ENCODE measurements around the gene ZNF580. TPM values are rescaled to one million over a fixed set of nuclear protein-coding genes. Genes with fewer than 3 reads are reported as not detected.

Gene ZNF580
- total RNA-seq, 1 donor from 2014 or later = 10.8 TPM

GRCh38 chr19:55619286-55619685, 21.5 kb upstream of the ZNF580 start:
- DNase-seq (ENCODE audit: low read depth) = no peak
- TF ChIP-seq, protein P1, sequence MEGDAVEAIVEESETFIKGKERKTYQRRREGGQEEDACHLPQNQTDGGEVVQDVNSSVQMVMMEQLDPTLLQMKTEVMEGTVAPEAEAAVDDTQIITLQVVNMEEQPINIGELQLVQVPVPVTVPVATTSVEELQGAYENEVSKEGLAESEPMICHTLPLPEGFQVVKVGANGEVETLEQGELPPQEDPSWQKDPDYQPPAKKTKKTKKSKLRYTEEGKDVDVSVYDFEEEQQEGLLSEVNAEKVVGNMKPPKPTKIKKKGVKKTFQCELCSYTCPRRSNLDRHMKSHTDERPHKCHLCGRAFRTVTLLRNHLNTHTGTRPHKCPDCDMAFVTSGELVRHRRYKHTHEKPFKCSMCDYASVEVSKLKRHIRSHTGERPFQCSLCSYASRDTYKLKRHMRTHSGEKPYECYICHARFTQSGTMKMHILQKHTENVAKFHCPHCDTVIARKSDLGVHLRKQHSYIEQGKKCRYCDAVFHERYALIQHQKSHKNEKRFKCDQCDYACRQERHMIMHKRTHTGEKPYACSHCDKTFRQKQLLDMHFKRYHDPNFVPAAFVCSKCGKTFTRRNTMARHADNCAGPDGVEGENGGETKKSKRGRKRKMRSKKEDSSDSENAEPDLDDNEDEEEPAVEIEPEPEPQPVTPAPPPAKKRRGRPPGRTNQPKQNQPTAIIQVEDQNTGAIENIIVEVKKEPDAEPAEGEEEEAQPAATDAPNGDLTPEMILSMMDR (conservative IDR thresholded peaks at IDR 0.05; ENCODE audit: low read depth, low read length) = no peak
- H3K4me3 ChIP-seq (ENCODE audit: low read depth, low read length) = no peak overlapping the region

- H3K4me3 ChIP-seq (ENCODE audit: low read depth, low read length) = no peak overlapping the region
- DNase-seq (ENCODE audit: low read depth) = no peak
- TF ChIP-seq, protein P1 (conservative IDR thresholded peaks at IDR 0.05; ENCODE audit: low read depth, low read length) = no peak
These were observed 20.2 kb upstream of the ZNF580 start for GRCh38 chr19:55620410-55621204.

- no peak for DNase-seq (ENCODE audit: low read depth)
- TF ChIP-seq, protein P1 (conservative IDR thresholded peaks at IDR 0.05; ENCODE audit: low read depth, low read length) = no peak
- no peak overlapping the region for H3K4me3 ChIP-seq (ENCODE audit: low read depth, low read length)
These were observed 19.6 kb upstream of the ZNF580 start for GRCh38 chr19:55621205-55621672.

DNA sequence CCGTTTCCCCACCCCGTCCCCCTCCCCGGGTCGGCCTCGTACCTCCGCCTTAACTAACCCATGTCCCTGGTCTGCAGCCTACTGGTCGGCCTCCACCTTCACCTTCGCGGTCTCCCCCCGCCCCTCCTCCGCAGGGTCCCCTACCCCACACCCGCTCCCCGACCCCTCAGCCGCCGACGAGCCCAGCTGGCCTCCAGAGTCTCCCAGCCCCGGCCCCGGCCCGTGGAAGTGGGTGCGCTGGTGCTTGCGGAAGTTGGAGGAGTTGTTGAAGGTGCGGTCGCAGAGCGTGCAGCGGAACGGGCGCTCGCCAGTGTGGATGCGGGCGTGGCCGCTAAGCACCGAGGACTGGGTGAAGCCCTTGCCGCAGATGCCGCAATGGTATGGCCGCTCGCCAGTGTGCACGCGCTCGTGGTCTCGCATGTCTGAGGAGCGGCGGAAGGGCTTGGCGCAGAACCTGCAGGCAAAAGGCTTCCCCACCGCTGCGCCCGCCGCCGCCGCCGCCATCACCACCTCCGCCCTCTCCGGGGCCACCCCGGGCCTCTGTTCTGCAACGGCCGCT, 19.1 kb upstream of the ZNF580 start:
- no peak for DNase-seq (ENCODE audit: low read depth)
- no peak overlapping the region for H3K4me3 ChIP-seq (ENCODE audit: low read depth, low read length)
- TF ChIP-seq, protein P1 (conservative IDR thresholded peaks at IDR 0.05; ENCODE audit: low read depth, low read length) = no peak

DNA sequence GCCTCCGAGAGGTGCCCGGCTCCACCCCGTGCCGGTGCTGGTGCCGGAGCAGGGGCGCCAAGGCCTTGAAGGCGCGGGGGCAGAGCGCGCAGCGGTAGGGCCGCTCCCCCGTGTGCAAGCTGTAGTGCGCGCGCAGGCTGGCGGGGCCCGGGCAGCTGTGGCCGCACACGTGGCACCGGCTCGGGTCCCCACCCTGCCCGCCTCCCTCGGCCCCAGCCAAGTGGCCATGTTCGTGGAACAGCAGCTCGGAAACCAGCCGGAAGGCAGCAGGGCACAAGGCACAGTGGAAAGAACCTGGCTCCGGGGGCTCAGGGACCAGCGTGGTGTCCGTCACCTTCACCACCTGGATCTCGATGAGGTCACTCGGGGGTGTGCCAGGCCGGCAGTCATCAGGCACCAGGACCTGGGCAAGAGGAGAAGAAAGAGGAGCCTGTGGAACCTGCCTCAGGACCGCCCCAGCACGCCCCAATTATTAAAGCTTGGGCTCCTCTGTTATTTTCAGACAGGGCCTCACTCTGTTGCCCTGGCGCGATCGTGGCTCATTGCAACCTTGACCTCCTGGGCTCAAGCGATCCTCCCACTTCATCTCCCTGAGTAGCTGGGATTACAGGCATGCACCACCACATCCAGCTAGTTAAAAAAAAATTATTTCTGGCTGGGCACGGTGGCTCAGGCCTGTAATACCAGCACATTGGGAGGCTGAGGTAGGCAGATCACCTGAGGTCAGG, 18.4 kb upstream of the ZNF580 start:
- H3K4me3 ChIP-seq (ENCODE audit: low read depth, low read length) = no peak overlapping the region
- TF ChIP-seq, protein P1 (conservative IDR thresholded peaks at IDR 0.05; ENCODE audit: low read depth, low read length) = no peak
- DNase-seq (ENCODE audit: low read depth) = no peak

- H3K4me3 ChIP-seq (ENCODE audit: low read depth, low read length) = no peak overlapping the region
- DNase-seq (ENCODE audit: low read depth) = no peak
- TF ChIP-seq, protein P1 (conservative IDR thresholded peaks at IDR 0.05; ENCODE audit: low read depth, low read length) = no peak
These were observed 17.7 kb upstream of the ZNF580 start for GRCh38 chr19:55623130-55623529.
